ENCODE data around the gene CFL1.
"Not testable (repeated sequence)": the region's sequence is repeated elsewhere in the genome, so short reads cannot be mapped to it uniquely, and the experiment has no call there.

GRCh38 chr11:65832231-65832630 is 25.7 kb downstream of the CFL1 start:
- not testable (repeated sequence) for TF ChIP-seq POLR2A (IDR thresholded peaks at IDR 0.05; ENCODE audit: low read length); GATA1 (IDR thresholded peaks at IDR 0.05; ENCODE audit: low read depth, low read length)
